HepG2 (cell line): ENCODE measurements around the gene SYS1. TPM values are rescaled to one million over a fixed set of nuclear protein-coding genes. Genes with fewer than 3 reads are reported as not detected.
A peak's percentile ranks its signal among the peaks of the same experiment; 100 is the strongest.

ENCODE experiments used
- BATF2 ChIP-seq: sonication (generic); formaldehyde crosslinking; IDR thresholded peaks from 2 replicates; pipeline ENCODE4 v1.8.0; 2022; ENCODE audit warnings: mild to moderate bottlenecking, missing genetic modification reagents, moderate library complexity
- BCL3 ChIP-seq: sonication (generic); formaldehyde crosslinking; IDR thresholded peaks from 2 replicates; pipeline ENCODE4 v1.5.1; 2020; ENCODE audit warnings: mild to moderate bottlenecking, missing genetic modification reagents, moderate library complexity
- CBFB ChIP-seq: sonication (generic); formaldehyde crosslinking; IDR thresholded peaks from 2 replicates; pipeline ENCODE4 v1.4.0; 2020; ENCODE audit warnings: missing genetic modification reagents
- DMTF1 ChIP-seq: sonication (generic); formaldehyde crosslinking; IDR thresholded peaks from 2 replicates; pipeline ENCODE4 v1.4.0; 2020; ENCODE audit warnings: mild to moderate bottlenecking, missing genetic modification reagents
- FOXO4 ChIP-seq: sonication (generic); formaldehyde crosslinking; conservative IDR thresholded peaks from 2 replicates; pipeline ENCODE4 v1.8.1; 2023; ENCODE audit warnings: missing genetic modification reagents
- IKZF1 ChIP-seq: fragments of 450-650 bp; IDR thresholded peaks from 2 replicates; pipeline ENCODE4 v1.7.1; 2016
- MTF1 ChIP-seq: sonication (generic); formaldehyde crosslinking; IDR thresholded peaks from 2 replicates; pipeline ENCODE4 v1.5.0; 2020; ENCODE audit warnings: missing genetic modification reagents
- NCOA2 ChIP-seq: sonication (generic); formaldehyde crosslinking; IDR thresholded peaks from 2 replicates; pipeline ENCODE4 v1.8.0; 2022; ENCODE audit warnings: inconsistent platforms
- NFE2L2 ChIP-seq: fragments of 150-350 bp; IDR thresholded peaks from 2 replicates; pipeline ENCODE4 v1.6.1; 2014; ENCODE audit warnings: low read length
- PPARG ChIP-seq: conservative IDR thresholded peaks from 2 replicates; pipeline ENCODE4 v1.6.1; 2016; ENCODE audit warnings: missing biosample characterization, missing genetic modification reagents
- SETDB1 ChIP-seq: sonication (generic); formaldehyde crosslinking; IDR thresholded peaks from 2 replicates; pipeline ENCODE4 v1.5.1; 2020; ENCODE audit warnings: missing genetic modification reagents, mild to moderate bottlenecking, borderline replicate concordance
- TFDP2 ChIP-seq: sonication (generic); formaldehyde crosslinking; IDR thresholded peaks from 2 replicates; pipeline ENCODE4 v1.4.0; 2020; ENCODE audit warnings: missing genetic modification reagents
- ZBTB7B ChIP-seq: sonication (generic); formaldehyde crosslinking; IDR thresholded peaks from 2 replicates; pipeline ENCODE4 v1.4.0; 2020; ENCODE audit warnings: missing genetic modification reagents
- ZNF296 ChIP-seq: sonication (generic); formaldehyde crosslinking; conservative IDR thresholded peaks from 2 replicates; pipeline ENCODE4 v1.5.0; 2020; ENCODE audit warnings: mild to moderate bottlenecking, missing genetic modification reagents
- ZNF343 ChIP-seq: sonication (generic); formaldehyde crosslinking; IDR thresholded peaks from 2 replicates; pipeline ENCODE4 v1.4.0; 2020; ENCODE audit warnings: mild to moderate bottlenecking, missing genetic modification reagents
- ZNF550 ChIP-seq: sonication (generic); formaldehyde crosslinking; IDR thresholded peaks from 2 replicates; pipeline ENCODE4 v1.4.0; 2020; ENCODE audit warnings: mild to moderate bottlenecking, missing genetic modification reagents, borderline replicate concordance
- ZNF598 ChIP-seq: sonication (generic); formaldehyde crosslinking; IDR thresholded peaks from 2 replicates; pipeline ENCODE4 v1.5.1; 2020; ENCODE audit warnings: mild to moderate bottlenecking, missing genetic modification reagents, borderline replicate concordance
- ZNF75D ChIP-seq: sonication (generic); formaldehyde crosslinking; IDR thresholded peaks from 2 replicates; pipeline ENCODE4 v1.8.1; 2023; ENCODE audit warnings: missing genetic modification reagents, mild to moderate bottlenecking, borderline replicate concordance
- ZNF782 ChIP-seq: sonication (generic); formaldehyde crosslinking; IDR thresholded peaks from 2 replicates; pipeline ENCODE4 v1.4.0; 2020; ENCODE audit warnings: missing genetic modification reagents, mild to moderate bottlenecking, borderline replicate concordance
- ZSCAN20 ChIP-seq: sonication (generic); formaldehyde crosslinking; IDR thresholded peaks from 2 replicates; pipeline ENCODE4 v1.4.0; 2020; ENCODE audit warnings: missing genetic modification reagents, mild to moderate bottlenecking, borderline replicate concordance
- ZUFSP ChIP-seq: sonication (generic); formaldehyde crosslinking; IDR thresholded peaks from 2 replicates; pipeline ENCODE4 v1.9.0; 2021; ENCODE audit warnings: missing genetic modification reagents, mild to moderate bottlenecking, borderline replicate concordance
- polyA plus RNA-seq, 8 experiments: library from polyadenylated mRNA; depleted of rRNA in 3 of 8; stranded (reverse) in 7 of 8; unstranded in 1 of 8; fragments of >200 nt; fragmentation: Illumina TruSeq in 4 of 8; extraction: Trizol in 4 of 8; gene quantifications; 2 replicates each; pipeline versions ENCODE4 v1.2.1 to v1.2.3, GENCODE V29; 2011 to 2016; ENCODE audit warnings: low read depth in 4 of 8, missing spikeins in 1 of 8, mixed read lengths in 1 of 8; ENCODE audit not compliant: insufficient read depth in 1 of 8
- total RNA-seq, 5 experiments: library from RNA; depleted of rRNA; stranded (reverse); fragments of >200 nt; fragmentation: Illumina TruSeq; extraction: Trizol; gene quantifications; 2 replicates each; pipeline ENCODE4 v1.2.3, GENCODE V29; 2016; ENCODE audit warnings: low read depth in 1 of 5

SYS1 gene
- total and polyA plus RNA-seq, 2 of the 13 experiments (the other 11 are each of a cell fraction or from before 2014, with no cell fraction given) = 38.3 to 65.6 TPM

GRCh38 chr20:45358282-45359068 is 4.5 kb upstream of the SYS1 start (continued):
- TF ChIP-seq ZUFSP (CRISPR knock-in tag) (no peak), ZBTB7B (CRISPR knock-in tag) (0 out of 2 replicates have a peak, but pooled peaks have one; percentile 5), CBFB (CRISPR knock-in tag) (no peak), ZNF550 (0 out of 2 replicates have a peak, but pooled peaks have one; percentile 34), SETDB1 (CRISPR knock-in tag) (no peak), NFE2L2 (no peak), MTF1 (CRISPR knock-in tag) (no peak), PPARG (CRISPR knock-in tag) (peak; percentile 52; the same call in 1 of the 2 replicates), ZNF782 (no peak), NCOA2 (no peak), FOXO4 (CRISPR knock-in tag) (no peak), IKZF1 (no peak), ZNF598 (CRISPR knock-in tag) (no peak), ZNF343 (no peak), TFDP2 (CRISPR knock-in tag) (no peak), ZNF296 (CRISPR knock-in tag) (no peak), ZNF75D (CRISPR knock-in tag) (no peak), BCL3 (CRISPR knock-in tag) (no peak), ZSCAN20 (CRISPR knock-in tag) (no peak), BATF2 (CRISPR knock-in tag) (no peak), DMTF1 (CRISPR knock-in tag) (0 out of 2 replicates have a peak, but pooled peaks have one; percentile 34)
